AG04450 (cell line): ENCODE results near the gene USO1. TPM values are rescaled to one million over a fixed set of nuclear protein-coding genes. Genes with fewer than 3 reads are reported as not detected.
"Not testable (repeated sequence)": the region's sequence is repeated elsewhere in the genome, so short reads cannot be mapped to it uniquely, and the experiment has no call there.

ENCODE experiments used
- CTCF ChIA-PET: fragments of 300-600, 350-600 bp; formaldehyde crosslinking; extraction: SDS; loops from one replicate; lab custom pipeline; 2022; ENCODE audit warnings: antibody characterized with exemption, inconsistent platforms; lab: Charles Lee
- POLR2A ChIA-PET: fragments of 350-600 bp; formaldehyde crosslinking; extraction: SDS; loops from one replicate; lab custom pipeline; 2021; ENCODE audit warnings: antibody characterized with exemption, inconsistent platforms; lab: Yijun Ruan, JAX
- DNase-seq: peaks from one replicate; pipeline ENCODE4 v3.0.0-alpha.2; 2011; ENCODE audit warnings: low read depth, low spot score
- H3K27ac ChIP-seq: one replicate; pipeline ENCODE4 v1.5.1; 2012; ENCODE audit warnings: low read depth, low read length, control low read depth
- H3K27me3 ChIP-seq: one replicate; pipeline ENCODE4 v1.6.0; 2012; ENCODE audit warnings: low read length; ENCODE audit not compliant: control insufficient read depth, insufficient read depth
- H3K4me3 ChIP-seq: 2 replicates; pipeline ENCODE4 v1.5.1; 2011; ENCODE audit warnings: mild to moderate bottlenecking, low read depth, low read length, control low read depth
- H3K9me3 ChIP-seq: 2 replicates; pipeline ENCODE4 v1.5.1; 2012; ENCODE audit warnings: low read length; ENCODE audit not compliant: control insufficient read depth, insufficient read depth
- CTCF ChIP-seq: IDR thresholded peaks from 2 replicates; pipeline ENCODE4 v1.5.1; 2011; ENCODE audit warnings: low read depth, low read length, control low read depth, inconsistent platforms
- polyA plus RNA-seq: library from polyadenylated mRNA; depleted of rRNA; stranded (reverse); fragments of >200 nt; gene quantifications from 2 replicates; pipeline ENCODE4 v1.2.3, GENCODE V29; 2011

USO1 gene
- polyA plus RNA-seq, 1 experiment: 142 TPM

GRCh38 chr4:75848171-75848760 lies 123.9 kb downstream of the USO1 start:
- H3K27ac ChIP-seq, H3K9me3 ChIP-seq, H3K4me3 ChIP-seq, H3K27me3 ChIP-seq: not testable (repeated sequence)
- CTCF ChIA-PET: interaction anchor here (0.5 to 2.6 kb wide), 50 partner anchors 9 to 1959 kb away, joined by 3 to 30 read pairs (median 4); partner anchors contain the start of genes G3BP2 and USO1
- peak; percentile 69 for TF ChIP-seq CTCF
- DNase-seq: peak; percentile 79
- POLR2A ChIA-PET: interaction anchor here (0.7 to 1.3 kb wide), 3 partner anchors 123 to 272 kb away, joined by 3 to 4 read pairs (median 3); partner anchors contain the start of gene USO1

- no peak overlapping the region for H3K27ac ChIP-seq
- CTCF ChIA-PET: interaction anchor here (0.7 to 2.6 kb wide), 6 partner anchors 16 to 272 kb away, joined by 3 to 30 read pairs (median 8); no protein-coding TSS in a partner anchor
- H3K27me3 ChIP-seq: no peaks in the 10 kb centered on the region
- no peak overlapping the region for H3K4me3 ChIP-seq
- POLR2A ChIA-PET: no interaction called here
- no peak for DNase-seq
- no peaks in the 10 kb centered on the region for H3K9me3 ChIP-seq
- no peak for TF ChIP-seq CTCF
Observed at GRCh38 chr4:75848891-75849290, 124.5 kb downstream of the USO1 start.

GRCh38 chr4:75849461-75849860 lies 125.1 kb downstream of the USO1 start:
- no peak overlapping the region for H3K27ac ChIP-seq
- ChIA-PET CTCF (interaction anchor here (0.6 to 1.6 kb wide), 3 partner anchors 125 to 242 kb away, joined by 4 to 5 read pairs (median 4); partner anchors contain the start of gene USO1), POLR2A (no interaction called here)
- DNase-seq: no peak
- no peak overlapping the region for H3K4me3 ChIP-seq
- no peaks in the 10 kb centered on the region for H3K9me3 ChIP-seq
- TF ChIP-seq CTCF: no peak
- H3K27me3 ChIP-seq: no peaks in the 10 kb centered on the region

- DNase-seq: no peak
- peaks cover 7% of the 10 kb centered on the region for H3K27me3 ChIP-seq
- no peak overlapping the region for H3K4me3 ChIP-seq
- ChIA-PET CTCF (no interaction called here), POLR2A (no interaction called here)
- TF ChIP-seq CTCF: no peak
- no peaks in the 10 kb centered on the region for H3K9me3 ChIP-seq
- no peak overlapping the region for H3K27ac ChIP-seq
Observed at GRCh38 chr4:75858721-75859120, 134.3 kb downstream of the USO1 start.

- H3K27me3 ChIP-seq: peaks cover 7% of the 10 kb centered on the region
- DNase-seq: no peak
- ChIA-PET CTCF (no interaction called here), POLR2A (no interaction called here)
- no peaks in the 10 kb centered on the region for H3K9me3 ChIP-seq
- H3K27ac ChIP-seq: no peak overlapping the region
- H3K4me3 ChIP-seq: no peak overlapping the region
- no peak for TF ChIP-seq CTCF
Observed at GRCh38 chr4:75860606-75861005, 136.2 kb downstream of the USO1 start.
